K562 (cell line): ENCODE results near the gene PAK1IP1. TPM values are rescaled to one million over a fixed set of nuclear protein-coding genes. Genes with fewer than 3 reads are reported as not detected.

Source experiments
- AFF4 ChIP-seq: sonication (generic); formaldehyde crosslinking; IDR thresholded peaks from 2 replicates; pipeline ENCODE4 v1.8.0; 2023; ENCODE audit warnings: mild to moderate bottlenecking, missing genetic modification reagents
- ASH1L ChIP-seq: fragments of 450-650 bp; IDR thresholded peaks from 2 replicates; pipeline ENCODE4 v1.6.1; 2018; ENCODE audit warnings: borderline replicate concordance, mild to moderate bottlenecking, low read depth; ENCODE audit not compliant: partially characterized antibody
- EP300 ChIP-seq: IDR thresholded peaks from 2 replicates; pipeline ENCODE4 v1.6.1; 2012; ENCODE audit warnings: low read length, improper control_type of control experiment
- ETV5 ChIP-seq: sonication (generic); formaldehyde crosslinking; IDR thresholded peaks from 2 replicates; pipeline ENCODE4 v1.4.0; 2020; ENCODE audit warnings: low read depth, mild to moderate bottlenecking, missing genetic modification reagents
- RBM39 ChIP-seq: fragments of 200-400 bp; formaldehyde crosslinking; optimal IDR thresholded peaks from 2 replicates; pipeline ENCODE3; 2018; ENCODE audit warnings: low read depth, low read length
- RUNX1 ChIP-seq: sonication (generic); IDR thresholded peaks from 2 replicates; pipeline ENCODE4 v1.6.1; 2016; ENCODE audit warnings: antibody characterized with exemption, low read depth
- SOX6 ChIP-seq: fragments of 450-650 bp; IDR thresholded peaks from 2 replicates; pipeline ENCODE4 v1.6.1; 2014; ENCODE audit warnings: mild to moderate bottlenecking
- TAF1 ChIP-seq: IDR thresholded peaks from 2 replicates; pipeline ENCODE4 v1.6.1; 2011; ENCODE audit warnings: mild to moderate bottlenecking, low read length, moderate library complexity; ENCODE audit not compliant: insufficient read depth, control insufficient read depth, severe bottlenecking; ENCODE audit errors: extremely low read depth
- TSHZ1 ChIP-seq: fragments of 250-450 bp; sonication (Bioruptor Pico); IDR thresholded peaks from 2 replicates; pipeline ENCODE4 v1.4.0; 2020; ENCODE audit warnings: mild to moderate bottlenecking, moderate library complexity
- YY1 ChIP-seq, 3 experiments: IDR thresholded peaks; 2 replicates each; pipeline ENCODE4 v1.6.1; 2011; ENCODE audit warnings: low read length in 2 of 3, mild to moderate bottlenecking in 2 of 3, moderate library complexity in 2 of 3, borderline replicate concordance in 1 of 3, control low read depth in 1 of 3, low read depth in 1 of 3; ENCODE audit not compliant: insufficient read depth in 3 of 3, insufficient replicate concordance in 2 of 3, control insufficient read depth in 1 of 3, insufficient read length in 1 of 3; ENCODE audit errors: extremely low read depth in 1 of 3
- ZNF121 ChIP-seq: sonication (generic); formaldehyde crosslinking; conservative IDR thresholded peaks from 2 replicates; pipeline ENCODE4 v1.8.0; 2022; ENCODE audit warnings: missing genetic modification reagents
- ZNF395 ChIP-seq: fragments of 200-800 bp; sonication (Bioruptor generic); IDR thresholded peaks from 2 replicates; pipeline ENCODE4 v1.6.1; 2017; ENCODE audit warnings: missing genetic modification characterization, missing compliant biosample characterization
- polyA plus RNA-seq, 8 experiments: library from polyadenylated mRNA; depleted of rRNA in 4 of 8; stranded (reverse) in 5 of 8; unstranded in 3 of 8; fragments of >200 nt; fragmentation: Nextera tagmentation in 2 of 8; fragmentation: Illumina TruSeq in 1 of 8; extraction: Ambion mirVana in 2 of 8; extraction: Trizol in 1 of 8; gene quantifications; 2 replicates each; pipeline versions ENCODE4 v1.2.1 to v1.2.3, GENCODE V29; 2011 to 2014; ENCODE audit warnings: inconsistent platforms in 1 of 8, missing spikeins in 1 of 8
- total RNA-seq, 7 experiments: library from RNA; depleted of rRNA in 6 of 7; stranded (reverse); fragments of >200 nt in 6 of 7; fragmentation: Illumina TruSeq in 2 of 7; extraction: Trizol in 2 of 7; gene quantifications; 2 replicates each; pipeline versions ENCODE4 v1.2.1 to v1.2.3, GENCODE V29; 2011 to 2021; ENCODE audit warnings: low replicate concordance in 1 of 7
- TF ChIP-seq, protein P1 (sequence below): fragments of 150-350 bp; IDR thresholded peaks from 2 replicates; pipeline ENCODE4 v1.6.1; 2014; ENCODE audit warnings: low read depth, mild to moderate bottlenecking, low read length, borderline replicate concordance
- TF ChIP-seq, protein P2 (sequence below): fragments of 250-450 bp; sonication (Bioruptor Pico); IDR thresholded peaks from 2 replicates; pipeline ENCODE4 v1.9.0; 2021; ENCODE audit warnings: mild to moderate bottlenecking

PAK1IP1 gene
- total and polyA plus RNA-seq, 9 of the 15 experiments (the other 6 are each of a cell fraction or from before 2014, with no cell fraction given), result 50.0 to 200 (median 87.0) TPM

GRCh38 chr6:10749734-10750133 is 55.0 kb downstream of the PAK1IP1 start (continued):
- TF ChIP-seq ASH1L (no peak), SOX6 (peak; percentile 28; the same call in 1 of the 2 replicates), YY1 (IDR thresholded peaks at IDR 0.05; ENCODE audit: borderline replicate concordance in 1 of 3, control insufficient read depth in 1 of 3, extremely low read depth in 1 of 3, insufficient read depth in 3 of 3, insufficient read length in 1 of 3, insufficient replicate concordance in 2 of 3, low read depth in 1 of 3, low read length in 2 of 3) (peak in 1 of 3 experiments; percentile 27), TAF1 (peak; percentile 50), RUNX1 (peak; percentile 66; the same call in 1 of the 2 replicates), ETV5 (CRISPR knock-in tag) (peak; percentile 72), ZNF395 (no peak), EP300 (peak; percentile 78; the same call in 1 of the 2 replicates), RBM39 (no peak), AFF4 (no peak), ZNF121 (CRISPR knock-in tag) (no peak), TSHZ1 (CRISPR knock-in tag) (no peak)
- TF ChIP-seq, protein P1, sequence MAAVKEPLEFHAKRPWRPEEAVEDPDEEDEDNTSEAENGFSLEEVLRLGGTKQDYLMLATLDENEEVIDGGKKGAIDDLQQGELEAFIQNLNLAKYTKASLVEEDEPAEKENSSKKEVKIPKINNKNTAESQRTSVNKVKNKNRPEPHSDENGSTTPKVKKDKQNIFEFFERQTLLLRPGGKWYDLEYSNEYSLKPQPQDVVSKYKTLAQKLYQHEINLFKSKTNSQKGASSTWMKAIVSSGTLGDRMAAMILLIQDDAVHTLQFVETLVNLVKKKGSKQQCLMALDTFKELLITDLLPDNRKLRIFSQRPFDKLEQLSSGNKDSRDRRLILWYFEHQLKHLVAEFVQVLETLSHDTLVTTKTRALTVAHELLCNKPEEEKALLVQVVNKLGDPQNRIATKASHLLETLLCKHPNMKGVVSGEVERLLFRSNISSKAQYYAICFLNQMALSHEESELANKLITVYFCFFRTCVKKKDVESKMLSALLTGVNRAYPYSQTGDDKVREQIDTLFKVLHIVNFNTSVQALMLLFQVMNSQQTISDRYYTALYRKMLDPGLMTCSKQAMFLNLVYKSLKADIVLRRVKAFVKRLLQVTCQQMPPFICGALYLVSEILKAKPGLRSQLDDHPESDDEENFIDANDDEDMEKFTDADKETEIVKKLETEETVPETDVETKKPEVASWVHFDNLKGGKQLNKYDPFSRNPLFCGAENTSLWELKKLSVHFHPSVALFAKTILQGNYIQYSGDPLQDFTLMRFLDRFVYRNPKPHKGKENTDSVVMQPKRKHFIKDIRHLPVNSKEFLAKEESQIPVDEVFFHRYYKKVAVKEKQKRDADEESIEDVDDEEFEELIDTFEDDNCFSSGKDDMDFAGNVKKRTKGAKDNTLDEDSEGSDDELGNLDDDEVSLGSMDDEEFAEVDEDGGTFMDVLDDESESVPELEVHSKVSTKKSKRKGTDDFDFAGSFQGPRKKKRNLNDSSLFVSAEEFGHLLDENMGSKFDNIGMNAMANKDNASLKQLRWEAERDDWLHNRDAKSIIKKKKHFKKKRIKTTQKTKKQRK, result no peak
- TF ChIP-seq, protein P2, sequence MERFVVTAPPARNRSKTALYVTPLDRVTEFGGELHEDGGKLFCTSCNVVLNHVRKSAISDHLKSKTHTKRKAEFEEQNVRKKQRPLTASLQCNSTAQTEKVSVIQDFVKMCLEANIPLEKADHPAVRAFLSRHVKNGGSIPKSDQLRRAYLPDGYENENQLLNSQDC (CRISPR knock-in tag), result no peak
